Keratinocyte (primary cell): ENCODE results near the gene YWHAQ. TPM values are rescaled to one million over a fixed set of nuclear protein-coding genes. Genes with fewer than 3 reads are reported as not detected.

ENCODE experiments used
- DNase-seq: peaks from one replicate; pipeline ENCODE4 v3.0.0-alpha.2; 2011; ENCODE audit warnings: low read depth, missing footprints, low spot score
- FAIRE-seq: peaks from 2 replicates; lab custom pipeline; 2011; peaks lifted over from hg19 to GRCh38; lab: Jason Lieb, UNC
- H2AFZ ChIP-seq: 2 replicates; pipeline ENCODE4 v1.6.0; 2012; ENCODE audit warnings: low read length, control low read depth, inconsistent platforms; ENCODE audit not compliant: control insufficient read depth
- H3K27ac ChIP-seq: 2 replicates; pipeline ENCODE4 v1.5.1; 2011; ENCODE audit warnings: low read length; ENCODE audit not compliant: control insufficient read depth, insufficient read depth
- H3K27me3 ChIP-seq: 3 replicates; pipeline ENCODE4 v1.6.0; 2011; ENCODE audit warnings: low read length; ENCODE audit not compliant: control insufficient read depth, insufficient read depth; ENCODE audit errors: extremely low read depth
- H3K36me3 ChIP-seq, 2 experiments: 2 replicates in 1 of 2; 3 replicates in 1 of 2; pipeline ENCODE4 v1.5.1; 2011; ENCODE audit warnings: low read length in 2 of 2, mild to moderate bottlenecking in 1 of 2; ENCODE audit not compliant: control insufficient read depth in 2 of 2, insufficient read depth in 2 of 2; ENCODE audit errors: extremely low read depth in 1 of 2
- H3K4me1 ChIP-seq: 3 replicates; pipeline ENCODE4 v1.5.1; 2011; ENCODE audit warnings: low read length; ENCODE audit not compliant: control insufficient read depth, insufficient read depth; ENCODE audit errors: extremely low read depth
- H3K4me2 ChIP-seq: 3 replicates; pipeline ENCODE4 v1.6.0; 2011; ENCODE audit warnings: low read depth, low read length; ENCODE audit not compliant: control insufficient read depth, insufficient read depth; ENCODE audit errors: extremely low read depth
- H3K4me3 ChIP-seq, 3 experiments: fragments of 200-600 bp in 1 of 3; sonication (generic) in 1 of 3; 2 replicates in 2 of 3; 3 replicates in 1 of 3; pipeline ENCODE4 v1.5.1; 2011 to 2016; ENCODE audit warnings: low read length in 3 of 3, mild to moderate bottlenecking in 3 of 3, control low read depth in 2 of 3, inconsistent platforms in 1 of 3, low read depth in 1 of 3, mixed read lengths in 1 of 3, mixed run types in 1 of 3, moderate library complexity in 1 of 3; ENCODE audit not compliant: control insufficient read depth in 2 of 3, insufficient read depth in 2 of 3; ENCODE audit errors: extremely low read depth in 1 of 3
- H3K79me2 ChIP-seq: 2 replicates; pipeline ENCODE4 v1.6.0; 2012; ENCODE audit warnings: low read length; ENCODE audit not compliant: control insufficient read depth, insufficient read depth
- H3K9ac ChIP-seq: 3 replicates; pipeline ENCODE4 v1.6.0; 2011; ENCODE audit warnings: low read length; ENCODE audit not compliant: control insufficient read depth, insufficient read depth; ENCODE audit errors: extremely low read depth
- H3K9me1 ChIP-seq: 3 replicates; pipeline ENCODE4 v1.6.0; 2011; ENCODE audit warnings: low read length; ENCODE audit not compliant: control insufficient read depth, insufficient read depth; ENCODE audit errors: extremely low read depth
- H3K9me3 ChIP-seq: 2 replicates; pipeline ENCODE4 v1.5.1; 2012; ENCODE audit warnings: low read depth, low read length; ENCODE audit not compliant: control insufficient read depth
- H4K20me1 ChIP-seq: 3 replicates; pipeline ENCODE4 v1.6.0; 2011; ENCODE audit warnings: low read length; ENCODE audit not compliant: control insufficient read depth, insufficient read depth; ENCODE audit errors: extremely low read depth
- CTCF ChIP-seq, 3 experiments: IDR thresholded peaks in 1 of 3; conservative IDR thresholded peaks in 1 of 3; optimal IDR thresholded peaks in 1 of 3; 2 replicates in 2 of 3; 3 replicates in 1 of 3; pipeline versions ENCODE3 to v1.5.1; 2011; ENCODE audit warnings: low read length in 3 of 3, mild to moderate bottlenecking in 3 of 3, moderate library complexity in 2 of 3, control low read depth in 1 of 3, inconsistent platforms in 1 of 3; ENCODE audit not compliant: insufficient read depth in 2 of 3; ENCODE audit errors: extremely low read depth in 1 of 3
- EZH2 ChIP-seq: IDR thresholded peaks from one replicate; pipeline ENCODE4 v1.6.1; 2012; ENCODE audit warnings: inconsistent platforms, mild to moderate bottlenecking, low read length, moderate library complexity
- dilution Hi-C: fragments of 300-500 bp; cut with MboI; formaldehyde crosslinking; loops from one replicate; pipeline ENCODE4 v1.7.0; 2020; ENCODE audit warnings: low sequenced_read_pairs; ENCODE audit not compliant: extremely low pct_ligation_motif_present
- polyA plus RNA-seq, 5 experiments: library from polyadenylated mRNA; depleted of rRNA in 3 of 5; stranded (reverse) in 3 of 5; stranded (forward) in 1 of 5; unstranded in 1 of 5; fragments of >200 nt; gene quantifications; 1 replicate in 1 of 5; 2 replicates in 3 of 5; 3 replicates in 1 of 5; pipeline versions ENCODE4 v1.2.1 to v1.2.3, GENCODE V29; 2011 to 2012; ENCODE audit warnings: missing spikeins in 2 of 5, low read depth in 1 of 5, low replicate concordance in 1 of 5

The YWHAQ gene
- polyA plus RNA-seq, 1 donor (not counting 4 experiments of a cell fraction or from before 2014, with no cell fraction given): 593 TPM

- TF ChIP-seq CTCF (optimal IDR thresholded peaks at IDR 0.05 in 1 of 3, IDR thresholded peaks at IDR 0.05 in 1 of 3, conservative IDR thresholded peaks at IDR 0.05 in 1 of 3; ENCODE audit: extremely low read depth in 1 of 3, insufficient read depth in 2 of 3, low read length in 3 of 3) (no peak), EZH2 (no peak)
- Histone ChIP-seq H3K79me2 (no peaks in the 10 kb centered on the region), H3K27me3 (no peaks in the 10 kb centered on the region), H3K27ac (no peak overlapping the region), H3K4me3 (no peak overlapping the region), H3K4me1 (peaks cover 41% of the 10 kb centered on the region), H3K9ac (no peak overlapping the region), H2AFZ (no peak overlapping the region), H3K36me3 (no peaks in the 10 kb centered on the region), H3K9me3 (no peaks in the 10 kb centered on the region), H3K4me2 (no peak overlapping the region), H3K9me1 (no peaks in the 10 kb centered on the region), H4K20me1 (no peaks in the 10 kb centered on the region)
- no peak for DNase-seq
- dilution Hi-C loops: no loop called here
- no peak for FAIRE-seq
These were observed 9.0 kb upstream of the YWHAQ start for GRCh38 chr2:9639740-9640343.

GRCh38 chr2:9639000-9639602 is 8.3 kb upstream of the YWHAQ start:
- Histone ChIP-seq H3K9ac (no peak overlapping the region), H3K36me3 (no peaks in the 10 kb centered on the region)
- no peak for TF ChIP-seq CTCF (optimal IDR thresholded peaks at IDR 0.05 in 1 of 3, IDR thresholded peaks at IDR 0.05 in 1 of 3, conservative IDR thresholded peaks at IDR 0.05 in 1 of 3; ENCODE audit: extremely low read depth in 1 of 3, insufficient read depth in 2 of 3, low read length in 3 of 3)
- no peak for TF ChIP-seq EZH2

More at GRCh38 chr2:9639000-9639602, 8.3 kb upstream of the YWHAQ start:
- H3K4me3 ChIP-seq: no peak overlapping the region
- no peaks in the 10 kb centered on the region for H3K9me1 ChIP-seq
- peaks cover 34% of the 10 kb centered on the region for H3K4me1 ChIP-seq
- H3K9me3 ChIP-seq: no peaks in the 10 kb centered on the region
- no peaks in the 10 kb centered on the region for H4K20me1 ChIP-seq
- H3K4me2 ChIP-seq: no peak overlapping the region
- no peaks in the 10 kb centered on the region for H3K27me3 ChIP-seq
- FAIRE-seq (no peak), DNase-seq (no peak)
- dilution Hi-C loops: no loop called here
- H3K27ac ChIP-seq: no peak overlapping the region
- H3K79me2 ChIP-seq: no peaks in the 10 kb centered on the region
- H2AFZ ChIP-seq: no peak overlapping the region
